HG03521 (cell line): ENCODE measurements around the gene PRKAG2.

ENCODE experiments used
- ATAC-seq: cut with Tn5 transposase; IDR thresholded peaks from one replicate; pipeline ENCODE4 v1.9.1; 2021; ENCODE audit warnings: mild to moderate bottlenecking, moderate library complexity; ENCODE audit not compliant: unreplicated experiment

PRKAG2 gene

GRCh38 chr7:151821226-151821625 lies 55.7 kb downstream of the PRKAG2 start:
- ATAC-seq = no peak

DNA sequence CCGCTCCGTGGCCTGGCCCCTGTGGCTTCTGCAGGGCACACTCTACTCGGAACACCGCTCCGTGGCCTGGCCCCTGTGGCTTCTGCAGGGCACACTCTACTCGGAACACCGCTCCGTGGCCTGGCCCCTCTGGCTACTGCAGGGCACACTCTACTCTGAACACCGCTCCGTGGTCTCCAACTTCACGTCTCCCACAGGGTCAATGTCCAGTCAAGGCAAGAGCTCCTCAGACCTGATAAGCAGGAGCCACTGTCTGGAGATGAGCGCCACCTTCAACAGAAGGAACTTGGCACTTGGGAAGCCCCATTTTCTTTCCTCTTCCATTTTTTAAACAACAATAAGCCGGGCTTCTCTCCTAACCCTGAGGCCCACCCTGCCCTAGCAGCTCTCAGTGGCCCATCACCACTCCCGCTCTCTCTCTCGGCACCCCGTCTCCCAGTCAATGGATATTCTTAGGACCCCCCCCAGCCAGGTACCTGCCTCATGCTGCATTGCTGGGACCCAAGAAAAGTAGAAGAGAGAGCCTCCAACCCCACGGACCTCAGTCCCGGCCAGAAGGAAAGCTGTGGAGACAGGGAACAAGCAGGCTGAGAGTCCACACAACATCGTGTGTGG lies 56.3 kb downstream of the PRKAG2 start:
- no peak for ATAC-seq

- no peak for ATAC-seq
Observed at GRCh38 chr7:151819866-151820265, 57.0 kb downstream of the PRKAG2 start.

GRCh38 chr7:151818674-151819519 lies 58.0 kb downstream of the PRKAG2 start:
- no peak for ATAC-seq

DNA sequence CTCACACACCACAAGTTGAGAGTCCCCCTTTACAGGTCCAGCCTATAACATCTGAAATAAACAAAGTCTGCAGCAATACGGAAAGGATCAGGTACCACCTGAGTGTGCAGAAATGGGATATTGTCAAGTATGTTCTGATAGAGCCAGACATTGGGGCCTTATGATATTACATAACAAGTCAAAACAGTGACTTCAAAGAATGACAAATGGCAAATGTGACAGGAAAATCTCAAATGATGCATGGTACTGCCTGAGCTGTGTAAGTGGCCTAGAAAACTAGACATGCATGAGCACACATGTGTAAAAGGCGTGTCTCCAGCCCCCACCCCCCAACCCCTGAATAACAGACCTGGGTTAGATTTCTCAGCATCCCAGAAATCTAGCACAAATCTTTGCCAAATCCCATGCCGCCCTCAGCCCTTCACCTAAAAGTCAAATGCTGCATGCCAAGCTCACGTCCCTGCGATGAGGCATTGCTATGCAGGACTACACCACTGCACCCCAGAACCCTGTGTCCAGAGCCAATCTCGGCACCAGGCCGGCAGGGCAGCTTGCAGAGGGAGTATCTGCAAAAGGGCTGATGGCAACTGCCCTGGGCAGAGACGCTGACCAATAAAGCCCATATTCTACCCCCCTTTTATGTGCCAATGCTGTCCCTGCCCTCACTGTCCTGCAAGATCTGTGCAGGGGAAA lies 58.8 kb downstream of the PRKAG2 start:
- no peak for ATAC-seq

GRCh38 chr7:151817315-151817690 lies 59.6 kb downstream of the PRKAG2 start:
- no peak for ATAC-seq

GRCh38 chr7:151816562-151817314 lies 60.2 kb downstream of the PRKAG2 start:
- no peak for ATAC-seq

- ATAC-seq = no peak
Observed at GRCh38 chr7:151815419-151815818, 61.5 kb downstream of the PRKAG2 start.

DNA sequence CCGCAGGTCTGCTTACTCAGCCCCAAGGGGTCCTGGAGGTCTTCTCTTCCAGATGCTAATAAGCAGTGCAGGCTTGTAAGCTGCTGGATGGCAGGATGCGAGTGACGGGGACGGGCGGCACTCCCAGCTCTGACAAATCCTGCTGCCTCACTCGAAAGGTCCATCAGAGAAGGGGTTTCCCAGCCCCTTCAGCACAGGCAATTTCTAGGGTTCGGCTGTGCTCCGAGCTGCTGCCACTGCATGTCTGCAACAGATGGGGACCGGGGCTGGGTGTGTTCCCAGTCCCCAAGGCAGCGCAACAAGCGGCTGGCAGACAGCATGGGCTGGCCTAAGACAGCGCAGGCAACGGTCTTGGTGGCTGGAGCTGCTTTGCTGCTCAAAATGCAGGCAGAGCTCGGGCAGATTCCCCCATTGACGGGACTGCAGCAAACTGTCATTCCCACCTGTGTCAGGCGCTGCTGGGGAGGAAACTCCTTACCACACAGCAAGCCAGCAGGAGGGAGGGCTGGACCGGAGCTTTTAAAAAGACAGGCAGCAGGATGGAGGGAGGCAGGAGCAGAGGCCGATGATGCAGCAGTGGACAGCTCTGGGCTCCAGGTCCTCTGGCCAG lies 62.4 kb downstream of the PRKAG2 start:
- no peak for ATAC-seq

GRCh38 chr7:151813997-151814396 lies 62.9 kb downstream of the PRKAG2 start:
- ATAC-seq = no peak

DNA sequence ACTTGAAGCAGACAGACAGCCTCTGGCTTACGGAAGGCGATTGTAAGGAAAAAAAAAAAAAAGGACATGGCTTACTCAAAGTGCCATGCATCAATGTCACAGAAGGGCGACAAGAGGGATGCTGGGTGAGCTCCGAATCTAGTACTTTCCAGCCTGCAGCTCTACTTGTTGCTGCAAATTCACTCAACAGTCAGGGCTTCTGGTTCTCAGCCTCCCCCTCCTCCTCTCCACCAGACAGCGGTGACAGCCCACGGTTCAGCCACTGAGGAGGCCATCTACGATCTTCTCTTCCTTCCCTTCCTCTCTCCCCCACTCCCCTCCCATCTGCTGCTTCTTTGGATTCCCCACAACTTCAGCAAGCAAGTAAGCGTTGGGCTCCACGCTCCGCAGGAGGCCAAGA lies 63.5 kb downstream of the PRKAG2 start:
- ATAC-seq = no peak

GRCh38 chr7:151812967-151813366 lies 63.9 kb downstream of the PRKAG2 start:
- ATAC-seq = no peak

- no peak for ATAC-seq
Observed at GRCh38 chr7:151810441-151811232, 66.3 kb downstream of the PRKAG2 start.

GRCh38 chr7:151809864-151810170 lies 67.1 kb downstream of the PRKAG2 start:
- ATAC-seq = no peak

GRCh38 chr7:151809146-151809863 lies 67.6 kb downstream of the PRKAG2 start:
- ATAC-seq = no peak

DNA sequence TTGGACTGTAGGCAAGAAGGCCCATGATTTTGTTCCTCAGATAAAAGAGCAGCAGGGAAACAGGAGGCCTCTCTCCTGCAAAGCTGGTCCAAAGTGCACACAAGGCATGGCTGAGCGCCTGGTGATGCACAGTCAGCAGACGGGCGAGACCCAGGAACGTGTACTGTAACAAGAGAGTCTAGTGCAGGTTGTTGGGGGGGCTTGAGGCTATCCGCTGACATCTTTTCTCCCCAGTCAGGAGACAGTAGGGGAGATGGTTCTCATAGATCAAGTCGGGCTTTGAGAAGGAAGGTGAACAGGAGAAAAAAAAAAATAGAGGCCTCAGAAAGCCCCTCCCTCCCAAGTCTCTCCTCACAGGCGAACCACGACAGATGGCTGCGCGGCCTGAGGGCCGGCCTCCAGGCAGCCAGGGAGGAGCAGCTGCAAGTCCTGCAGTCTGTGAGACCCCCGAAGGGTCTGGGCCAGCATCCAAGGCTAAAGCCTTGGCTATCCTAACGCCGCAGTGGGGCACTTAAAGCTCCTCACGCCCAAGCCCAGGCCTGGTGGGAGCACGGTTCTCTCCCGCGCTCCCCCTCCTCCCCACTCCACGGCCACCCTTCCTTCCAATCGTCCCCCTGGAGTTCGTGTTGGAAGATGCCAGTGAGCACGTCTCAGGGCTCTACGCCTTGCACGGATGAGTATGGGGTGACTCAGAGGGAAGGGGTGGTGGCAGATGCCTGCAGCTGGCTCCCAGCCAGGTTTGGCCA lies 68.3 kb downstream of the PRKAG2 start:
- no peak for ATAC-seq

- ATAC-seq = no peak
Observed at GRCh38 chr7:151807846-151808245, 69.1 kb downstream of the PRKAG2 start.

- no peak for ATAC-seq
Observed at GRCh38 chr7:151806952-151807775, 69.8 kb downstream of the PRKAG2 start.
